Activated CD8-positive, alpha-beta T cell treated with anti-CD3 and anti-CD28 coated beads, Interleukin-2, amount 10 ng/mL, durations not matched to agents 7 days and 5 days (primary cell): ENCODE data around the gene KIAA1549. TPM values are rescaled to one million over a fixed set of nuclear protein-coding genes. Genes with fewer than 3 reads are reported as not detected.
"Not testable (repeated sequence)": the region's sequence is repeated elsewhere in the genome, so short reads cannot be mapped to it uniquely, and the experiment has no call there.

ENCODE experiments used
- ATAC-seq: fragments of 150-1000 bp; cut with Tn5 transposase; one replicate; pipeline ENCODE4 v1.10.0; 2021; ENCODE audit warnings: moderate library complexity
- CTCF ChIA-PET: fragments of 350-600 bp; sonication (Branson Sonifier 250); formaldehyde crosslinking; loops from one replicate; lab custom pipeline; 2021; ENCODE audit warnings: antibody characterized with exemption; lab: Charles Lee
- POLR2A ChIA-PET: fragments of 350-600 bp; sonication (Branson Sonifier 250); formaldehyde crosslinking; loops from one replicate; lab custom pipeline; 2021; ENCODE audit warnings: antibody characterized with exemption; lab: Charles Lee
- DNase-seq: peaks from one replicate; pipeline ENCODE4 v3.0.0-alpha.2; 2020
- H3K27ac Mint-ChIP-seq: one replicate; pipeline ENCODE4 v1.8.0; 2021; ENCODE audit warnings: mild to moderate bottlenecking, mixed read lengths
- H3K27me3 Mint-ChIP-seq: one replicate; pipeline ENCODE4 v1.8.0; 2021; ENCODE audit warnings: low read depth, mixed read lengths
- H3K36me3 Mint-ChIP-seq: one replicate; pipeline ENCODE4 v1.8.0; 2021; ENCODE audit warnings: low read depth, mixed read lengths
- H3K4me1 Mint-ChIP-seq: one replicate; pipeline ENCODE4 v1.8.0; 2021; ENCODE audit warnings: low read depth, mixed read lengths
- H3K4me3 Mint-ChIP-seq: one replicate; pipeline ENCODE4 v1.8.0; 2021; ENCODE audit warnings: mild to moderate bottlenecking, mixed read lengths
- H3K9me3 Mint-ChIP-seq: one replicate; pipeline ENCODE4 v1.8.0; 2022; ENCODE audit warnings: mixed read lengths; ENCODE audit not compliant: insufficient read depth
- total RNA-seq, 2 experiments: library from RNA; stranded (reverse); gene quantifications; one replicate each; pipeline ENCODE4 v1.2.3, GENCODE V29; 2021

The KIAA1549 gene
- total RNA-seq, 2 experiments from 2014 or later = 1.2 to 1.5 TPM

- DNase-seq (no peak), ATAC-seq (no peak)
- H3K4me3 Mint-ChIP-seq = no peak overlapping the region
- no peak overlapping the region for H3K27ac Mint-ChIP-seq
- ChIA-PET POLR2A (no interaction called here), CTCF (no interaction called here)
- H3K36me3 Mint-ChIP-seq = no peaks in the 10 kb centered on the region
- no peaks in the 10 kb centered on the region for H3K4me1 Mint-ChIP-seq
- H3K9me3 Mint-ChIP-seq = no peaks in the 10 kb centered on the region
- peaks cover 6% of the 10 kb centered on the region for H3K27me3 Mint-ChIP-seq
These were observed 26.4 kb downstream of the KIAA1549 start for GRCh38 chr7:138954545-138955475.

- ChIA-PET POLR2A (no interaction called here), CTCF (interaction anchor here (1.1 kb wide), 1 partner anchor 66 kb away, joined by 3 read pairs; no protein-coding TSS in a partner anchor)
- no peak for DNase-seq
- Mint-ChIP-seq H3K36me3 (no peaks in the 10 kb centered on the region), H3K27me3 (peaks cover 10% of the 10 kb centered on the region), H3K4me3 (no peak overlapping the region), H3K27ac (no peak overlapping the region), H3K9me3 (no peaks in the 10 kb centered on the region), H3K4me1 (peaks cover 2% of the 10 kb centered on the region)
- no peak for ATAC-seq
These were observed 28.4 kb downstream of the KIAA1549 start for GRCh38 chr7:138952791-138953190.

- Mint-ChIP-seq H3K27ac (no peak overlapping the region), H3K27me3 (peaks cover 10% of the 10 kb centered on the region), H3K4me3 (no peak overlapping the region), H3K4me1 (peaks cover 2% of the 10 kb centered on the region), H3K9me3 (no peaks in the 10 kb centered on the region), H3K36me3 (no peaks in the 10 kb centered on the region)
- POLR2A ChIA-PET = no interaction called here
- DNase-seq (no peak), ATAC-seq (no peak)
- CTCF ChIA-PET = interaction anchor here (1.1 kb wide), 1 partner anchor 66 kb away, joined by 3 read pairs; no protein-coding TSS in a partner anchor
These were observed 29.2 kb downstream of the KIAA1549 start for GRCh38 chr7:138951953-138952352.

- H3K9me3 Mint-ChIP-seq = no peaks in the 10 kb centered on the region
- CTCF ChIA-PET = no interaction called here
- H3K4me3 Mint-ChIP-seq = no peak overlapping the region
These were observed 31.6 kb downstream of the KIAA1549 start for GRCh38 chr7:138949421-138950088.

GRCh38 chr7:138948403-138948802, 32.8 kb downstream of the KIAA1549 start:
- ChIA-PET CTCF (no interaction called here), POLR2A (no interaction called here)
- peaks cover 17% of the 10 kb centered on the region for H3K27me3 Mint-ChIP-seq
- peaks cover 2% of the 10 kb centered on the region for H3K4me1 Mint-ChIP-seq
- no peaks in the 10 kb centered on the region for H3K9me3 Mint-ChIP-seq
- no peak for DNase-seq
- no peaks in the 10 kb centered on the region for H3K36me3 Mint-ChIP-seq
- H3K27ac Mint-ChIP-seq = no peak overlapping the region
- no peak overlapping the region for H3K4me3 Mint-ChIP-seq
- peak; percentile 39 for ATAC-seq

More at GRCh38 chr7:138949421-138950088, 31.6 kb downstream of the KIAA1549 start:
- Mint-ChIP-seq H3K36me3 (no peaks in the 10 kb centered on the region), H3K27me3 (peaks cover 15% of the 10 kb centered on the region), H3K27ac (no peak overlapping the region), H3K4me1 (peaks cover 2% of the 10 kb centered on the region)
- POLR2A ChIA-PET = no interaction called here
- DNase-seq = no peak
- no peak for ATAC-seq

GRCh38 chr7:138945821-138946220, 35.4 kb downstream of the KIAA1549 start:
- Mint-ChIP-seq H3K4me1 (peaks cover 2% of the 10 kb centered on the region), H3K27me3 (peaks cover 13% of the 10 kb centered on the region), H3K27ac (no peak overlapping the region), H3K9me3 (no peaks in the 10 kb centered on the region), H3K36me3 (no peaks in the 10 kb centered on the region), H3K4me3 (no peak overlapping the region)
- ATAC-seq (no peak), DNase-seq (no peak)
- ChIA-PET CTCF (no interaction called here), POLR2A (no interaction called here)

- H3K27me3 Mint-ChIP-seq = peaks cover 13% of the 10 kb centered on the region
- H3K9me3 Mint-ChIP-seq = no peaks in the 10 kb centered on the region
- CTCF ChIA-PET = no interaction called here
- DNase-seq = no peak
- H3K36me3 Mint-ChIP-seq = no peaks in the 10 kb centered on the region
- POLR2A ChIA-PET = no interaction called here
- H3K4me1 Mint-ChIP-seq = peaks cover 2% of the 10 kb centered on the region
- H3K27ac Mint-ChIP-seq = no peak overlapping the region
- H3K4me3 Mint-ChIP-seq = no peak overlapping the region
- ATAC-seq = no peak
These were observed 36.0 kb downstream of the KIAA1549 start for GRCh38 chr7:138945154-138945553.

- peaks cover 2% of the 10 kb centered on the region for H3K4me1 Mint-ChIP-seq
- ChIA-PET POLR2A (no interaction called here), CTCF (no interaction called here)
- ATAC-seq (no peak), DNase-seq (no peak)
- no peak overlapping the region for H3K4me3 Mint-ChIP-seq
- peaks cover 9% of the 10 kb centered on the region for H3K27me3 Mint-ChIP-seq
- no peaks in the 10 kb centered on the region for H3K9me3 Mint-ChIP-seq
- H3K36me3 Mint-ChIP-seq = no peaks in the 10 kb centered on the region
- H3K27ac Mint-ChIP-seq = no peak overlapping the region
These were observed 36.6 kb downstream of the KIAA1549 start for GRCh38 chr7:138944592-138944991.

- peaks cover 2% of the 10 kb centered on the region for H3K4me1 Mint-ChIP-seq
- H3K9me3 Mint-ChIP-seq = no peaks in the 10 kb centered on the region
- H3K27ac Mint-ChIP-seq = no peak overlapping the region
- DNase-seq (no peak), ATAC-seq (no peak)
- no peaks in the 10 kb centered on the region for H3K36me3 Mint-ChIP-seq
- CTCF ChIA-PET = interaction anchor here (2.4 kb wide), 1 partner anchor 57 kb away, joined by 7 read pairs; no protein-coding TSS in a partner anchor
- H3K27me3 Mint-ChIP-seq = peaks cover 7% of the 10 kb centered on the region
- POLR2A ChIA-PET = interaction anchor here (0.6 kb wide), 1 partner anchor 55 kb away, joined by 5 read pairs; no protein-coding TSS in a partner anchor
- H3K4me3 Mint-ChIP-seq = no peak overlapping the region
These were observed 38.1 kb downstream of the KIAA1549 start for GRCh38 chr7:138943061-138943460.

GRCh38 chr7:138941545-138941944, 39.6 kb downstream of the KIAA1549 start:
- H3K4me1 Mint-ChIP-seq = peaks cover 2% of the 10 kb centered on the region
- H3K36me3 Mint-ChIP-seq = no peaks in the 10 kb centered on the region
- ChIA-PET POLR2A (no interaction called here), CTCF (no interaction called here)
- H3K27me3 Mint-ChIP-seq = peaks cover 9% of the 10 kb centered on the region
- H3K4me3 Mint-ChIP-seq = no peak overlapping the region
- ATAC-seq (no peak), DNase-seq (no peak)
- no peaks in the 10 kb centered on the region for H3K9me3 Mint-ChIP-seq
- H3K27ac Mint-ChIP-seq = no peak overlapping the region

- H3K27ac Mint-ChIP-seq, H3K9me3 Mint-ChIP-seq, H3K4me1 Mint-ChIP-seq, ATAC-seq, CTCF ChIA-PET, DNase-seq, H3K36me3 Mint-ChIP-seq, POLR2A ChIA-PET, H3K4me3 Mint-ChIP-seq: not testable (repeated sequence)
- peaks cover 13% of the 10 kb centered on the region for H3K27me3 Mint-ChIP-seq
These were observed 40.6 kb downstream of the KIAA1549 start for GRCh38 chr7:138940602-138941001.

- Mint-ChIP-seq H3K9me3 (no peaks in the 10 kb centered on the region), H3K27me3 (peaks cover 6% of the 10 kb centered on the region), H3K4me3 (no peak overlapping the region), H3K27ac (no peak overlapping the region), H3K36me3 (no peaks in the 10 kb centered on the region), H3K4me1 (peaks cover 2% of the 10 kb centered on the region)
- ChIA-PET CTCF (no interaction called here), POLR2A (no interaction called here)
- DNase-seq (no peak), ATAC-seq (no peak)
These were observed 43.7 kb downstream of the KIAA1549 start for GRCh38 chr7:138937484-138937883.
